H1 (cell line): ENCODE results near the gene TBC1D22A. TPM values are rescaled to one million over a fixed set of nuclear protein-coding genes. Genes with fewer than 3 reads are reported as not detected.

Experiments used
- CTCF ChIA-PET: fragments of 300-600 bp; sonication (Branson Sonifier 250); formaldehyde crosslinking; loops from one replicate; lab custom pipeline; 2021; ENCODE audit not compliant: partially characterized antibody; lab: Charles Lee
- POLR2A ChIA-PET: fragments of 300-600 bp; sonication (Branson Sonifier 250); formaldehyde crosslinking; loops from one replicate; lab custom pipeline; 2021; ENCODE audit warnings: inconsistent platforms; ENCODE audit not compliant: partially characterized antibody; lab: Charles Lee
- DNase-seq, 2 experiments: peaks; one replicate each; pipeline versions ENCODE4 v3.0.0 to v3.0.0-alpha.2; 2010 to 2022; ENCODE audit warnings: low spot score in 2 of 2, low read depth in 1 of 2, mixed read lengths in 1 of 2
- FAIRE-seq: peaks from 2 replicates; lab custom pipeline; 2011; peaks lifted over from hg19 to GRCh38; lab: Jason Lieb, UNC
- H2AFZ ChIP-seq: 2 replicates; pipeline ENCODE4 v1.8.1; 2012; ENCODE audit warnings: low read length, inconsistent platforms
- H2AK5ac ChIP-seq: 2 replicates; pipeline ENCODE4 v1.6.1; 2013; ENCODE audit warnings: low read depth, low read length
- H2BK120ac ChIP-seq: replicated peaks from 2 replicates; pipeline ENCODE3; 2013; ENCODE audit warnings: low read depth, low read length, inconsistent platforms
- H2BK12ac ChIP-seq: 2 replicates; pipeline ENCODE4 v1.6.1; 2013; ENCODE audit warnings: low read depth, low read length
- H2BK15ac ChIP-seq: 2 replicates; pipeline ENCODE4 v1.6.1; 2013; ENCODE audit warnings: low read length
- H2BK20ac ChIP-seq: 2 replicates; pipeline ENCODE4 v1.6.1; 2013; ENCODE audit warnings: low read length
- H2BK5ac ChIP-seq: 2 replicates; pipeline ENCODE4 v1.6.1; 2013; ENCODE audit warnings: low read depth, low read length
- H3K14ac ChIP-seq: 2 replicates; pipeline ENCODE4 v1.6.1; 2013; ENCODE audit warnings: inconsistent platforms; ENCODE audit not compliant: insufficient read length
- H3K18ac ChIP-seq: 2 replicates; pipeline ENCODE4 v1.6.1; 2013; ENCODE audit warnings: low read length; ENCODE audit errors: extremely low read depth
- H3K23ac ChIP-seq: 2 replicates; pipeline ENCODE4 v1.6.1; 2013; ENCODE audit warnings: inconsistent platforms; ENCODE audit not compliant: insufficient read length
- H3K23me2 ChIP-seq: 2 replicates; pipeline ENCODE4 v1.6.1; 2013; ENCODE audit warnings: low read depth, low read length
- H3K27ac ChIP-seq: 2 replicates; pipeline ENCODE4 v1.6.1; 2011; ENCODE audit warnings: low read depth, low read length, inconsistent platforms
- H3K27me3 ChIP-seq, 4 experiments: replicated peaks in 1 of 4; 1 replicate in 1 of 4; 2 replicates in 3 of 4; pipeline versions ENCODE4 v1.6.1 to v1.8.1; 2011 to 2013; ENCODE audit warnings: low read length in 3 of 4, mild to moderate bottlenecking in 3 of 4, inconsistent platforms in 2 of 4, mixed read lengths in 2 of 4, moderate library complexity in 1 of 4; ENCODE audit not compliant: control insufficient read depth in 3 of 4, insufficient read depth in 3 of 4; ENCODE audit errors: extremely low read depth in 1 of 4
- H3K36me3 ChIP-seq, 4 experiments: 2 replicates each; pipeline versions ENCODE4 v1.6.1 to v1.8.1; 2011 to 2013; ENCODE audit warnings: mild to moderate bottlenecking in 4 of 4, low read length in 3 of 4, moderate library complexity in 2 of 4, control low read depth in 1 of 4, inconsistent platforms in 1 of 4; ENCODE audit not compliant: insufficient read depth in 4 of 4, control insufficient read depth in 2 of 4
- H3K4ac ChIP-seq: replicated peaks from 2 replicates; pipeline ENCODE3; 2013; ENCODE audit warnings: low read length, low read depth, mixed read lengths, inconsistent platforms; ENCODE audit not compliant: insufficient read length
- H3K4me1 ChIP-seq, 4 experiments: replicated peaks in 1 of 4; 1 replicate in 1 of 4; 2 replicates in 3 of 4; pipeline versions ENCODE4 v1.6.1 to v1.8.1; 2011 to 2013; ENCODE audit warnings: low read length in 3 of 4, inconsistent platforms in 2 of 4, mixed read lengths in 1 of 4; ENCODE audit not compliant: insufficient read depth in 4 of 4, control insufficient read depth in 3 of 4
- H3K4me2 ChIP-seq, 2 experiments: 2 replicates each; pipeline versions ENCODE4 v1.6.1 to v1.8.1; 2011 to 2013; ENCODE audit warnings: low read depth in 2 of 2, low read length in 2 of 2, control low read depth in 1 of 2, inconsistent platforms in 1 of 2, mild to moderate bottlenecking in 1 of 2; ENCODE audit not compliant: insufficient read depth in 1 of 2
- H3K4me3 ChIP-seq, 4 experiments: fragments of 200-600, 300-600 bp in 1 of 4; sonication (generic), shearing (Covaris generic), sonication (Bioruptor Twin) in 1 of 4; 2 replicates each; pipeline versions ENCODE4 v1.5.1 to v1.8.1; 2011 to 2016; ENCODE audit warnings: low read length in 4 of 4, low read depth in 3 of 4, control low read depth in 2 of 4, inconsistent platforms in 2 of 4, mild to moderate bottlenecking in 2 of 4, mixed read lengths in 1 of 4, moderate library complexity in 1 of 4; ENCODE audit not compliant: insufficient read depth in 2 of 4; ENCODE audit errors: extremely low read depth in 1 of 4
- H3K56ac ChIP-seq: replicated peaks from 2 replicates; pipeline ENCODE3; 2013; ENCODE audit warnings: low read depth, mild to moderate bottlenecking, mixed read lengths, low read length, inconsistent platforms; ENCODE audit not compliant: insufficient read length
- H3K79me1 ChIP-seq: 2 replicates; pipeline ENCODE4 v1.6.1; 2013; ENCODE audit warnings: low read depth, low read length, control low read depth
- H3K79me2 ChIP-seq, 2 experiments: 2 replicates each; pipeline versions ENCODE4 v1.6.1 to v1.8.1; 2012 to 2013; ENCODE audit warnings: low read length in 2 of 2, mild to moderate bottlenecking in 2 of 2, inconsistent platforms in 1 of 2; ENCODE audit not compliant: insufficient read depth in 2 of 2, control insufficient read depth in 1 of 2
- H3K9ac ChIP-seq, 4 experiments: replicated peaks in 1 of 4; 1 replicate in 1 of 4; 2 replicates in 3 of 4; pipeline versions ENCODE4 v1.6.1 to v1.8.1; 2011 to 2013; ENCODE audit warnings: low read depth in 3 of 4, low read length in 3 of 4, control low read depth in 2 of 4, mild to moderate bottlenecking in 2 of 4, moderate library complexity in 2 of 4, inconsistent platforms in 1 of 4; ENCODE audit errors: extremely low read depth in 1 of 4
- H3K9me3 ChIP-seq, 2 experiments: 2 replicates each; pipeline versions ENCODE4 v1.6.1 to v1.8.1; 2012 to 2013; ENCODE audit warnings: mild to moderate bottlenecking in 2 of 2, moderate library complexity in 2 of 2, control low read depth in 1 of 2, inconsistent platforms in 1 of 2, low read depth in 1 of 2, low read length in 1 of 2, mixed read lengths in 1 of 2; ENCODE audit not compliant: insufficient read depth in 2 of 2
- H4K20me1 ChIP-seq, 2 experiments: replicated peaks in 1 of 2; 2 replicates each; pipeline versions ENCODE3 to v1.8.1; 2011 to 2013; ENCODE audit warnings: inconsistent platforms in 2 of 2, low read length in 2 of 2, mild to moderate bottlenecking in 1 of 2; ENCODE audit not compliant: insufficient read depth in 2 of 2, control insufficient read depth in 1 of 2
- H4K5ac ChIP-seq: 2 replicates; pipeline ENCODE4 v1.6.1; 2013; ENCODE audit warnings: low read length, low read depth, mixed read lengths, inconsistent platforms; ENCODE audit not compliant: insufficient read length
- H4K8ac ChIP-seq: 2 replicates; pipeline ENCODE4 v1.8.0; 2013; ENCODE audit warnings: mild to moderate bottlenecking, moderate library complexity, low read length, inconsistent platforms; ENCODE audit not compliant: insufficient read depth; ENCODE audit errors: extremely low read depth
- H4K91ac ChIP-seq: replicated peaks from 2 replicates; pipeline ENCODE3; 2013; ENCODE audit warnings: low read length, mixed read lengths, inconsistent platforms; ENCODE audit not compliant: insufficient read length
- CHD1 ChIP-seq: IDR thresholded peaks from 2 replicates; pipeline ENCODE4 v1.6.1; 2012; ENCODE audit warnings: low read depth, low read length, improper control_type of control experiment
- CHD2 ChIP-seq: IDR thresholded peaks from 2 replicates; pipeline ENCODE4 v1.6.1; 2012; ENCODE audit warnings: low read length, improper control_type of control experiment
- EGR1 ChIP-seq: IDR thresholded peaks from 2 replicates; pipeline ENCODE4 v1.6.1; 2011; ENCODE audit warnings: low read depth, low read length, borderline replicate concordance
- GTF2F1 ChIP-seq: IDR thresholded peaks from 2 replicates; pipeline ENCODE4 v1.6.1; 2012; ENCODE audit warnings: low read depth, low read length, improper control_type of control experiment, borderline replicate concordance
- POLR2AphosphoS5 ChIP-seq: IDR thresholded peaks from 2 replicates; pipeline ENCODE4 v1.6.1; 2011; ENCODE audit warnings: low read depth, low read length
- RBBP5 ChIP-seq: IDR thresholded peaks from 2 replicates; pipeline ENCODE4 v1.7.1; 2012; ENCODE audit warnings: low read depth, mild to moderate bottlenecking, inconsistent platforms, low read length, moderate library complexity, borderline replicate concordance
- WGBS, 2 experiments: shearing (Covaris generic) in 1 of 2; methylation state at CpG; one replicate each; pipeline versions ENCODE4 v1.1.6 to v1.1.7; 2013 to 2015; ENCODE audit warnings: low lambda C conversion rate in 2 of 2, mixed read lengths in 2 of 2, inconsistent platforms in 1 of 2, low coverage in 1 of 2, missing lambda C conversion rate in 1 of 2; ENCODE audit not compliant: insufficient replicate concordance in 2 of 2, insufficient coverage in 1 of 2, insufficient read length in 1 of 2; ENCODE audit errors: extremely low coverage in 1 of 2, missing lambda C conversion rate in 1 of 2; 5-methylcytosine and 5-hydroxymethylcytosine counted together
- polyA plus RNA-seq, 7 experiments: library from polyadenylated mRNA; depleted of rRNA in 3 of 7; stranded (reverse) in 5 of 7; unstranded in 2 of 7; fragments of >200 nt in 5 of 7; fragments of 200-250 nt in 2 of 7; gene quantifications; 1 replicate in 5 of 7; 2 replicates in 1 of 7; 4 replicates in 1 of 7; pipeline versions ENCODE4 v1.2.1 to v1.2.3, GENCODE V29; 2011 to 2013; ENCODE audit warnings: missing spikeins in 2 of 7, mixed read lengths in 2 of 7
- total RNA-seq: library from RNA; stranded (reverse); fragmentation: NEBNext Ultra II Directional; extraction: Animal tissue kit (Norgen Biotek cat#: 25700); gene quantifications from 2 replicates; pipeline ENCODE4 v1.2.1, GENCODE V29; 2021
- TF ChIP-seq, protein P1 (sequence below): IDR thresholded peaks from 2 replicates; pipeline ENCODE4 v1.6.1; 2011; ENCODE audit warnings: low read depth, mild to moderate bottlenecking, low read length; ENCODE audit not compliant: insufficient read depth
- TF ChIP-seq, protein P2 (sequence below): IDR thresholded peaks from 2 replicates; pipeline ENCODE4 v1.6.1; 2012; ENCODE audit warnings: inconsistent platforms

The TBC1D22A gene
- total and polyA plus RNA-seq, 2 of the 8 experiments (the other 6 are each of a cell fraction or from before 2014, with no cell fraction given) = 11.9 to 18.4 TPM

DNA sequence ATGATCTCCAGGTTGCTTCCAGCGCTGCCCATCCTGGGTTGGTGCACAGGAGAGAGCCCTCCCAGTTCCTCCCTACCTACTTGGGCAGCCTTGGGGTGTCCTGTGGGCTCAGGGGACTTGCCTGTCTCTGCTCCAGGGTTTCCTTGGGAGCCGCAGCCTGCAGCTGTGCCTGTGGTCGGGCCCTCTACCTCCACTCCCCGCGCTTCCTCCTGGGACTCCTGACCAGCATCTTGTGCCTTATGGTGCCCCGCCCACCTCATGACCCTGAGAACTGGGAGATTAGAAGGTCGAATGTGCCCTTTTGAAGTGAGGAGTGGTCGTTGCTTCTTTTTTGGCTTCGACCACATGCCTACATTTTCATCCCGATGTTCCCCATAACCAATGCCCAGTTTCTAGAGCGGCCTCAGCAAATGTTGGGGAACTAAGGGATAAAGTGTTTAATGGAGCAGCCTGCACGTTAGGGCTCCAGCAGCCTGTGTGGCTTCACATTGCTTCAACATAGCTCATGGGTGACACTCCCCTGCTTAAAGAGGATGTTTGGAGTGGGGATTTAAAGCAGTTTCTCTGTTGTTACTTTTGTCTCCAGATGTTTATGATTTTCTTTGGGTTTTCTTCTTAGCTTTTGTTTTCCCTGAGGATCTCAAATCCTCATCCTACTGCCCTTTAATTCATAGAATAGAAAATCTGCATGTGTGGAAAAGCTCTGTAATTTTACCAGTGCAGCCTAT lies 248.8 kb downstream of the TBC1D22A start:
- Histone ChIP-seq H2BK120ac (no peak overlapping the region), H3K36me3 (peaks cover 0 to 5% (median 2%) of the 10 kb centered on the region in 4 experiments; a peak in 2 of 8 replicates), H3K23me2 (peaks cover 5% of the 10 kb centered on the region; the same call in 1 of the 2 replicates), H3K79me1 (peaks cover 4% of the 10 kb centered on the region; the same call in 1 of the 2 replicates), H3K56ac (no peak overlapping the region), H3K9me3 (no peaks in the 10 kb centered on the region), H2AFZ (no peak overlapping the region), H3K18ac (no peak overlapping the region), H3K4me3 (no peak overlapping the region), H3K9ac (no peak overlapping the region), H4K8ac (no peak overlapping the region), H3K27me3 (no peaks in the 10 kb centered on the region), H4K5ac (no peak overlapping the region), H3K79me2 (no peaks in the 10 kb centered on the region), H4K91ac (no peak overlapping the region), H3K14ac (no peak overlapping the region), H2BK15ac (no peak overlapping the region), H2AK5ac (no peak overlapping the region), H3K27ac (no peak overlapping the region), H4K20me1 (peaks cover 6 to 9% of the 10 kb centered on the region in 2 experiments), H3K4me2 (no peak overlapping the region), H2BK20ac (no peak overlapping the region), H2BK12ac (no peak overlapping the region), H3K4ac (no peak overlapping the region), H3K4me1 (no peaks in the 10 kb centered on the region; a peak in 2 of 7 replicates), H3K23ac (no peak overlapping the region), H2BK5ac (no peak overlapping the region)
- TF ChIP-seq POLR2AphosphoS5 = no peak
- no peak for TF ChIP-seq CHD2
- TF ChIP-seq CHD1 = no peak
- no peak for TF ChIP-seq EGR1
- TF ChIP-seq, protein P1, sequence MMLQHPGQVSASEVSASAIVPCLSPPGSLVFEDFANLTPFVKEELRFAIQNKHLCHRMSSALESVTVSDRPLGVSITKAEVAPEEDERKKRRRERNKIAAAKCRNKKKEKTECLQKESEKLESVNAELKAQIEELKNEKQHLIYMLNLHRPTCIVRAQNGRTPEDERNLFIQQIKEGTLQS = no peak
- no peak for TF ChIP-seq RBBP5
- TF ChIP-seq GTF2F1 = no peak
- TF ChIP-seq, protein P2, sequence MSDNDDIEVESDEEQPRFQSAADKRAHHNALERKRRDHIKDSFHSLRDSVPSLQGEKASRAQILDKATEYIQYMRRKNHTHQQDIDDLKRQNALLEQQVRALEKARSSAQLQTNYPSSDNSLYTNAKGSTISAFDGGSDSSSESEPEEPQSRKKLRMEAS = no peak
- FAIRE-seq = no peak
- WGBS, 2 experiments = 90% methylated on average over 12 of the region's 12 CpGs; no CpG with 5 or more reads in 1 of the 2 experiments
- ChIA-PET POLR2A (no interaction called here), CTCF (interaction anchor here (1.0 to 3.0 kb wide), 11 partner anchors 9 to 209 kb away, joined by 3 to 16 read pairs (median 4); no protein-coding TSS in a partner anchor)
- DNase-seq = no peak
